ENCODE data around the gene SLC25A44.

Gene SLC25A44

DNA sequence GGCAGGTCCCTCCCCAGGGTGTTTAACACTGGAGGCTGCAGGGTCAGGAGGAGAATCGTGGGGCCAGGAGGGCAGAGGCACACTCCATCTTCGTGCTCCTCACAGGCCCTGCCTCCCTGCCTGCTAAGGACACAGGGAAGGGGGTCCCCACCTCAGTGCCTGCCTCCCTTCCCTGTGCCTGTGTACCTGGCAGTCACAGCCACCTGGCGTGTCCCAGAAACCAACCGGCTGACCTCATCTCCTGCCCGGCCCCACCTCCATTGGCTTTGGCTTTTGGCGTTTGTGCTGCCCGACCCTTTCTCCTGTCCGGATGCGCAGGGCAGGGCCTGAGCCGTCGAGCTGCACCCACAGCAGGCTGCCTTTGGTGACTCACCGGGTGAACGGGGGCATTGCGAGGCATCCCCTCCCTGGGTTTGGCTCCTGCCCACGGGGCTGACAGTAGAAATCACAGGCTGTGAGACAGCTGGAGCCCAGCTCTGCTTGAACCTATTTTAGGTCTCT, 47.5 kb downstream of the SLC25A44 start:
- DNase-seq (ENCODE audit: low spot score): no peak

- no peak for DNase-seq (ENCODE audit: low spot score)
Measured at GRCh38 chr1:156241926-156242325, 48.0 kb downstream of the SLC25A44 start, which contains the start of gene BGLAP. Gene BGLAP, plus strand, starts transcription at chr1:156242184. Its CDS starts 48 bp downstream, at chr1:156242232.

GRCh38 chr1:156242738-156243137, 48.8 kb downstream of the SLC25A44 start:
- no peak for DNase-seq (ENCODE audit: low spot score)

- DNase-seq (ENCODE audit: low spot score): no peak
Measured at GRCh38 chr1:156244126-156244525, 50.2 kb downstream of the SLC25A44 start.

DNA sequence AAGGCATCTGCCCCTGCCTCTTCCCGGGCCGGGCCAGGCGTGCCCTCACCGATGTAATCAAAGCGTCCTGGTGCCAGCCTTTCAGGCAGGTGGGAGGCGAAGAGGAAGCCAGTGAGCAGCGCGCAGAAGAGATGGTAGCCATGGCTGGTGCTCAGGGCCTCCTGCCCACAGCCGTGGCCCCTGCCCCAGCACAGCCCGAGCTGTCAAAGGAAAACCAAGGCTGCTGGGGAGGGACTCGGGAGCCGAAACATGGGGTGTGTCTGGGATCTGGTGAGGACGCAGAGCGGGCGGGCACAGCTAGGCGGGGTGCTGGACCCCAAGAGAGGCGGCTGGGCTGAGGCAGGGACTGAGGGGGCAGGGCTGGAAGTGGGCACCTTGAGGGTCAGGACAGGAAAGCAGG, 50.8 kb downstream of the SLC25A44 start:
- no peak for DNase-seq (ENCODE audit: low spot score)

DNA sequence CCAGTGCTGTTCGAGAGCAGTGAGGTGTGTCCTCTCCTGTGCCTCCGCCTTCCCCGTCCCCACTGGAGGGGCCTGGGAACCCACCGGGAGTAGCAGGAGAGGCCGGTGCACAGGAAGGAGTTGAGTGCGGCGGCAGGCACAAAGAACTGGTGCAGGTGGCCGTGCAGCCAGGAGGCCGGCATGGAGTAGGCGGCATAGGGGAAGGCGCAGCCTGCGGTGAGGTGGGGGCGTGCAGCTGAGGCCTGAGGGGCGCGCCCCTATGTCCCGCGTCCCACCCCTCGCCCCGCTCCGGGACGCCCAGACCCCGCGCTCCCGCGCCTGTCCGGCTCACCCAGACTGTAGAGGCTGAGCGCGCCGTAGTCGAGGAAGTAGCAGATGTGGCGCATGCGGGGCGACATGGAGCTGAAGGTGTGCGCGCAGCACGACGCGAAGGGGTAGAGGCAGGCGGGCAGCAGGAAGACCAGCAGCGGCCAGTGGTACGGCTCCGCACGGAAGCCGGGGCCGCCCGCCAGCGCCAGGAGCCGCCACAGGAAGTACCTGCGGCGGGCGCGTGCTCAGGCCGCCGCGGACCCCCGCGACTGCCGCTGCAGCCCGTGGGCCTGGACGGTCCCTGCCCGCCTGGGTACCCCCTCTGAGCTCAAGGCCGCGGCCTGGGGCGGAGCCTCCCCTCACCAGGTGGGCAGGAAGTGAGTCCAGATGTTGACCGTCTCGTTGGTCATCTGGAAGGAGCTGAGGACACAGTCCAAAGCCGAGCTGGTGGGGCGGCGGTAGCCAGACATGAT, 51.7 kb downstream of the SLC25A44 start:
- no peak for DNase-seq (ENCODE audit: low spot score)

- no peak for DNase-seq (ENCODE audit: low spot score)
Measured at GRCh38 chr1:156246241-156246780, 52.4 kb downstream of the SLC25A44 start.

- no peak for DNase-seq (ENCODE audit: low spot score)
Measured at GRCh38 chr1:156246781-156247459, 53.0 kb downstream of the SLC25A44 start.

DNA sequence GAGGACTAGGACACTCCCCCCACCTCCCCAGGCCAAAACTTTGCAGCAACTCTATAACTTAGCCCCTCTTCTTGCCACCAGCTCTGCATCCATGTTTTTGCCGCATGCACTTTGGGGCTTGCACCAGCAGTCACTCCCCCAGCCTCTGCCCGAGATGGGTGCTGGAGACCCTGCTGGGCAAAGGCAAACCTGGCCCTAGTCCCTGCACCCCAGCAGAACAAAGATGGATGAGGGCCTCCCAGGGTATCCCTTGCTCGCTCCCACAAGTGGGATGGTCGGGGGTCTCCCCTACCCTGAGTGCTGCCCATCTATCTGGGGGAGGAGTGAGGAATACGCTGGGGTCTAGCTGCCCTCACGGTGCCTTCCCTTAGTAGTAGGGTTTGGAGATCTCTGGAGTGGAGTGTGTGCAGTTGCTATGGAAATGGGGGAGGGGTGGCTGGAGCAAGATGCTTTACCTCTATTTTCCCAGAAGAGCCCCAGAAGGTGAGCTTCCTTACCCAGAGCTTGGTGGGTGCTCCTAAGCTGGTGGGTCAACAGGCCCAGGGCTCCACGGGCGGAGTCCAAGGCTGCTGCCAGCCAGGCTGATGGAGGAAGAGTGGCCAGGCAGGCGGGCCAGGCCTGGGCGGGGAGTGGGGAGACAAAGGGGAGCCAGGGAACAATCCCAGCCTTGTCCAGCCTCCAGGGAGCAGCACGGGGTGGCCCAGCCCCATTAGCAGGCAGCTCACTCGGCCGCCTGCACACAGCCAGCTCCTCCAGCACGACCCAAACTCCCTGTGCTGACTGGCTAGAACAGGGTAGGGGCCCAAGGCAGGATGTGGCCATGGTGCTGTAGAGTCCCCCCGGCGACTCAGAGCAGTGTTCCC, 53.8 kb downstream of the SLC25A44 start, which contains the start of gene PAQR6:
TSS of gene PAQR6 (minus strand) at position 597 of the 863 bp plus-strand sequence. CDS start 1,325 bp downstream, outside the sequence.
- DNase-seq (ENCODE audit: low spot score): no peak

GRCh38 chr1:156248323-156248683, 54.4 kb downstream of the SLC25A44 start:
- DNase-seq (ENCODE audit: low spot score): no peak

GRCh38 chr1:156249593-156249992, 55.7 kb downstream of the SLC25A44 start:
- no peak for DNase-seq (ENCODE audit: low spot score)

DNA sequence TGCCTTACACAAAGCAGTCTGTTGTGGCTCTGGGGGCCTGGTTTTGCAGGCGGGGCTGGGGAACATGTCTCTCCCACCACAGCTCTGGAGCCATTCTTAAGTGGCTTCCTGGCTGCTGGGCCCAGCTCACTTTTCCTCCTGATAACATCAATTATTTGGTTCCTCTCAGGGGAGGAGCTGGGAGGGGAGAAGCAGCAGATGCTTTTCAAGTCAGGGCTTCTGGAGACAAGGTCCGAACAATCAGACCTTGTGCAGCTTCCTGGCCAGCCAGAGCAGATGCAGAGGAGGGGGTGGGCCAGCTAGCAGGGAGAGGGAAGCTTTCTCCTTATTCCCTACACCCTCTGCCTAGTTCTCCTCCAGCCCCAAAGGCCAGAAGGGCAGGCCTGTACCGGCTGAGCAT, 57.6 kb downstream of the SLC25A44 start:
- DNase-seq (ENCODE audit: low spot score): no peak

- DNase-seq (ENCODE audit: low spot score): no peak
Measured at GRCh38 chr1:156253634-156254033, 59.7 kb downstream of the SLC25A44 start.

DNA sequence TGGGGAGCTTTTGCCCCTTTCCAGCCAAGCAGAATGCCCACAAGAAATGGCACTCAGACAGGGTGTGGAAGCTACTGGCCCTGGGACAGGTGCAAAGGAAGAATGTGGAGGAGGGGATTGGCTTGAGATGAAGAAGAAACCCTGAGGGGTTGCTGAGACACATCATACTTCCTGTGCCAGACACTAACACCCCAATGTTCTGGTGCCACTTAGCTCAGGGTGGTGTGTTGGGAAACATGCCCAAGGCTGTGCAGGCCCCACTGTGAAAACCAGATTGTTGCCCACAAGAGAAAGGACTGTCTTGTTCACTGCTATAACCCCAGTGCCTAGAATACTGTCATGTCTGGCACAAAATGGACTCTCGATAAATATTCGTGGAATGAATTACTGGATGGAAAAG, 63.8 kb downstream of the SLC25A44 start:
- DNase-seq (ENCODE audit: low spot score): no peak

DNA sequence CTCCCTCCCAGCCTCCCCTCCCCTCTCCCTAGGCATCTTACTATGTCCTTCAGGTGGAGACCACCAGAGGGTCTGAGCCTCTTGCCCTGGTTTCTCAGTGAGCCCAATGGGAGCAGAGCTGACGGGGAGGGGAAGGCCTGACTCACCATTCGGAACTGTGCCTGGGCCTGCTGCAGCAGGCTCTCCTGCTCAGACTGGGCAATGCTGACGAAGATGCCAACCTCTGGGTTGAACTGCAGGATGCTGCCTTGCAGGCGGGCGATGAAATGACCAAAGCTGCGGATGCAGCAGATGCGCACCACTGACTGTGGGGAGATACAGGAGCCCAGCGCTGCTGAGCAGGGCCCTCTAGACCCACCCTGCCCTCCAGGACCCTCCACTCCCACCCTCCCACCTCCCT, 65.0 kb downstream of the SLC25A44 start:
- DNase-seq (ENCODE audit: low spot score): no peak

DNA sequence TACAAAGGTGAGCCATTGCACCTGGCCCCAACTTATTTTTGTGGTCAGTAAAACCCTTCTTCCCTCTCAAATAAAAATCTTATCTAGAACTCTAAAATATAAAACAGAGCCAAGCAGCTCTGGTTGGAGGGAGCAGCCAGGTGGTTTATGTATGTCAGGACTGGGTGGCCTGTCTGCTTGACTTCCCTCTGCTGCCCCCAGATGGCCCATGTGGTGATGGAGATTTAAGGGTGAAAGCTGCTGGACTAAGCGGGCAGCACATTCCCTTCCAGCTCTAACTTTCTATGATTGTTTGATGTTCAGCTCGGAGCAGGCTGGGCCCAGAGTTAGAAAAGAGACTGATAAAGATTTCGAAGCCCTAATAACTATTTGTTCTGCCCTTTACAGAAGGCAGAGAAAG, 65.9 kb downstream of the SLC25A44 start:
- DNase-seq (ENCODE audit: low spot score): no peak

- DNase-seq (ENCODE audit: low spot score): no peak
Measured at GRCh38 chr1:156260896-156261295, 67.0 kb downstream of the SLC25A44 start.
